OCI-M2 (cell line): ENCODE results near the gene PRR23E.

Source experiments
- DNase-seq: peaks from one replicate; lab custom pipeline; 2025; ENCODE audit not compliant: unreplicated experiment; lab: John Stamatoyannopoulos, UW

PRR23E gene

GRCh38 chr3:127183931-127184869 lies 8.7 kb upstream of the PRR23E start:
- no peak for DNase-seq

GRCh38 chr3:127184870-127185216 lies 8.1 kb upstream of the PRR23E start:
- no peak for DNase-seq

GRCh38 chr3:127185268-127185667 lies 7.7 kb upstream of the PRR23E start:
- no peak for DNase-seq

DNA sequence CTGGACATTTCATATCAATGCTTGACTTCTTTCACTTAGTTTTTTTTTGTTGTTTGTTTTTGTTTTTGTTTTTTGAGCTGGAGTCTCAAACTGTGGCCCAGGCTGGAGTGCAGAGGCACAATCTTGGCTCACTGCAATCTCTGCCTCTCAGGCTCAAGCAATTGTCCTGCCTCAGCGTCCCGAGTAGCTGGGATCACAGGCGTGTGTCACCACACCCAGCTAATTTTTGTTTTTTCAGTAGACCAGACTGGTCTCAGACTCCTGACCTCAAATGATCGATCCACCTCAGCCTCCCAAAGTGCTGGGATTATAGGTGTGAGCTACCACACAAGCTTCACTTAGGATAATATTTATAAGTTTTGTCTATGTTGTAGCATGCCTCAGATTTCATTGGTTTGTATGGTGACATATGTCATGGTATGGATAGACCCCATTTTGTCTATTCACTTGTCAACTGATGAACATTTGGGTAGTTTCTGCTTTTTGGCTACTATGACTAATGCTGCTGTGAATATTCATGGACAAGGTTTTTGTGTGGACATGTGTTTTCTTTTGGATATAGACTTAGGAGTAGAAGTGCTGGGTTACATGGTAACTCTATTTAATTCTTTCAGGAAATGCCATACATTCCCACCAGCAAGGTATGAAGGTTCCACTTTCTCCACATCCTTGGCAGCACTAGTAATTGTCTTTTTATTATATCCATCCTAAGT lies 6.8 kb upstream of the PRR23E start:
- no peak for DNase-seq

GRCh38 chr3:127187316-127187715 lies 5.6 kb upstream of the PRR23E start:
- DNase-seq: no peak

DNA sequence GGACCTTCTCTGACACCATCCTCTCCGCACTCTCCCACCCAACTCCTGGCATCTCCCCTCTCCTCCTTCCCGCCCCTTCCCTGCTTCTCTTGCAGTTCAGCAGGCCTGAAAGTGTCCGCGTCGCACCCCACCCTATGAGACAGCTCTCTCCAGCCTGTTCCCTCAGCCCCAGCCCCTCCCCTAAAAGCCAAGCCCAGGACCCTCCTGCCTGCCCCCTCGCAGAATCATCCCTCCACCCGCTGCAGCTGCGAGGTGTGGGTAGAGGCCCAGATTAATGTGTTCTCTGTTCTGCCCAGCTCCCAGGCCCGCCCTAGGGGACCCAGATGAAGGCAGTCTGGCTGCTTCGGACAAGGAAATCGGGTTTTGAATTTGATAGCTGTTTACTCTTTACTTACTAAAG lies 410 bp downstream of the PRR23E start:
- no peak for DNase-seq

DNA sequence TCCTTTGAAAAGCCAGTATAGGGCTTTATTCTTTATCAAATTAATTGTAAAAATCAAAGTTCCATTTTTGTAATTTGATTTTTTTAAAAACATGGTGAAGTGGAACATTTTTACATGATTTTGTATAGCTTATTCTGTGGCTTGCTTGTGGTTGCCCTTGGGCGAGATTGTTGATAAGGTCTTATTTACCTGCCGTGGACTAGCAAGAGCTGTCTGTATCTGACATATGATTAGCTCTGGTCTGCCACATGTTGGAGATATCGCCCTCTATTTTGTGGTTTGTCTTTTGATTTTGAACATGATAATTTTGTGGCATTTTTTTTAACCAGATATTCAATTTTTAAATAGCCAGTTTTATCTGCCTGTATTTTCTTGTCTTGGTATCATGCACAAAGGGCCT lies 844 bp downstream of the PRR23E start:
- DNase-seq: no peak

DNA sequence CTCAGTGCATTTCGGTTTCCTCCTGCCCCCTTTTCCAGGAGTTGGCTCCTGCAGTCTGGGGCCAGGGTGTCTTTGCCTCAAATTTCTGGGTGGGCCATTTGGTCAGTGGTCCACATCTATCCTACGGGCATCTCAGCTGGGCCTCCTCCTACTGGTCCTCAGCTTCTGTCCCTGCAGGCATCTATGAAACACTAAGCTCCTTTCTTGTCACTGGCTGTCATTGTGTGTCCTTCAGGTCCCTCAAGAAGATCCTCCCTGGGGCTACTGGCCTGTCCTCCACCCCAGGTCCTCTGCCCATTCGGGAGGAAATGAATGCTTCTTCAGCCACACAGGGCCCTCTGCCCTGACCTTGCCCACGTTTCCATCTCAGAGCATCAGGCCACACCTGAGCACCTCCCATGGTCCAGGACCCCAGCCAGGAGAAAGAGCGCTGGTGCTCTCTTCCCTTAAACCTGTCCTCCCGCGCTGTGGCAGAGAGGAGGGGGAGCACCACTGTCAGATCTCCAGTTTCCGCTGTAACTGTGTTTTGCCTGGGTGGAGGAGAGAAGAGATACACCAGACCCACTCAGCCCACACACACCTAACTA lies 1.8 kb downstream of the PRR23E start:
- no peak for DNase-seq

GRCh38 chr3:127195417-127195816 lies 2.5 kb downstream of the PRR23E start:
- DNase-seq: no peak

DNA sequence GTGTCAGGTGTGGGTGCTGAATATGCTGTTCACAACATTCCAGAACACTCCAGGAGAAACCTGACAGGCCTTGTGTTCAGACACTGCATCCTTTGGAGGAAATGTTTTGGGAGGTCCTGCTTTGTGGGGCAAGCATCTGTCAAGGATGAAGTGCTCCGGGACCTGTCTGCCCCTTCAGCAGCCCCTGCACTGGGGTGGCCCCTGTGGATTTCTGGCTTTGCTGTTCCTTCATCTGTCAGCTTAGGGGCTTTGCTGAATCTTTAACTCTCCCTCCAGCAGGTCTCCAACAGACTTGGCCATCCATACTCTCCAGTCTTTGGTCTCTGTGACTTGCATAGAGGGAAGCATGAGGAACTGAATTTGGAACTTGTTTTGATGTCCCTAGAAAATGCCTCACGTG lies 3.1 kb downstream of the PRR23E start:
- DNase-seq: no peak

DNA sequence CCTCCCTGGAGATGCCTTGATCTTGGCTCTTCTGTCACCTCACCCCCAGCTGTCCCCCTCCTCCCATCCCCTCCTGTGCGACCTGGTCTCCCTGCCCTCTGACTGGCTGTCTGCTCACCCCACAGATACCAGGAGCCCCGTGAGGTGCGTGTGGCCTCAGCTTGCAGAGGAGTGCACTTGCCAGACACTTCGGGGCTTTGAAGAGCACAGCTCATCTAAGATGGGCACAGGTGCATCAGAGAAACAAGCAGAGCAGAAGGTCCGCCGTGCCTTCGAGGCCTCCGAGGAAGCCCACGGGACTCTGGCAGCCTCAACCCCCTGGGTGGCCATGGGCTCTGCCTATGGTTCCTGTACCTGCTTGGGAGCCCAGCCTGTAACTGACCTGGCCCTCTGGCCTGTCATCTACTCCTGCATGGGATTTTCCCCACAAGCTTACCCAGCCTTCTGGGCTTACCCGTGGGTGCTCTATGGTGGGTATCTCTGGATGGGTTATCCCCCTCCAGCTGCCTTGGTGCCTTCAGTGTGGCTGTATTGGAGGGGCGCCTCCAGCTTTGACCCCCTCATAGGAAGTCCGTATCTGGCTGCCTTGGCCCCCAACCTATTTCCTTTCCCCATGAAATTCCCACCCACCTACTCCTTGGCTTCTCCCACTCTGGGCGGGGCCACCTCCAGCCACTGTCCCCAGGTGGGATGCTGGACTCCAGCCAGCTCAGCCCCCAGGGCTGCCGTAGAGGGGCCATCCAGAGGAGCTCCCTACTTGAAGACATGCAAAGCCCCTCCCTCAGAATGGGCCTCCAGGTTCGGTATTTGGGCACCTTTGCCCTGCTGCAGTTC lies 3.8 kb downstream of the PRR23E start:
- no peak for DNase-seq

DNA sequence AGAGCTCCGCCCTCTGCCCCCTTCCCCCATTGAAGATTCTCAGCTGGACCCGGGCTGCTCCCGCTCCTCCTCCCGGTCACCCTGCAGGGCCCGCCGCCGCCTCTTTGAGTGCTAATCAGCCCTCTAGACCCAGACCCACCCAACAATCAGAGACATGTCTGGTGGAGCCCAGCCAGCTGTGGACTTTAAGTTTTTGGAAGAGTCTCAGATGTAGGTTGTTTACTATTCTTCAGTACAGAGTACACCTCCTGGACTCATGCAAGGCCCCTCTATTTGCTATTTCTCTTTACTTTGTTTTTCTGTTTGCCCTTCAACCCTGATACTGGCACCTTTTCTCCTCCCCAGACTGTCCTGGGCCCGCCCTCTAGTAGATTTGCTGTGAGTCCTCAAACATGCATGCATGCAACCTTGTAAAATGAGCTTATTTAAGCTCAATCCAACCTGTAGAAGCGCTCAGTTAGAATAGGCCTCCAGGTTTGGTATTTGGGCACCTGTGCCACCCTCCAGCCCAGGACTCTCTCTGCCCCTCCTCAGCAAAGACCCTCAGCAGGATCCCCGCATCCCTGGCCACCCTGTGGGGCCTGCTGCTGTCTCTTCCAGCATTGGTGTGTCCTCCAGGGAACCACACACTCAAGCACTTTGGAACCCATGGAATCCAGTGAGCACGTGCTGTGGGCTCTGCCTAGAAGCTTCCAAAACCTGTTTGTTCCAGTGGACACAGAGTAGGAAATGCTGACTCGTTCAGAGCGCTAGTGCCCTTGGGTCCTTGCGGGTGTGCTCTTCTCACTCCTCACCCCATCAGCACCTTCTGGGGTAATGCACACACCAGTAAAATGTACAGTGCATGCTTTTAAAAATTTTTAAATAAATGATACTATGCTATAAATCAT lies 4.6 kb downstream of the PRR23E start:
- DNase-seq: no peak

- DNase-seq: no peak
These were observed 7.3 kb downstream of the PRR23E start for GRCh38 chr3:127200086-127200691.

- no peak for DNase-seq
These were observed 10.1 kb downstream of the PRR23E start for GRCh38 chr3:127203024-127203423.

DNA sequence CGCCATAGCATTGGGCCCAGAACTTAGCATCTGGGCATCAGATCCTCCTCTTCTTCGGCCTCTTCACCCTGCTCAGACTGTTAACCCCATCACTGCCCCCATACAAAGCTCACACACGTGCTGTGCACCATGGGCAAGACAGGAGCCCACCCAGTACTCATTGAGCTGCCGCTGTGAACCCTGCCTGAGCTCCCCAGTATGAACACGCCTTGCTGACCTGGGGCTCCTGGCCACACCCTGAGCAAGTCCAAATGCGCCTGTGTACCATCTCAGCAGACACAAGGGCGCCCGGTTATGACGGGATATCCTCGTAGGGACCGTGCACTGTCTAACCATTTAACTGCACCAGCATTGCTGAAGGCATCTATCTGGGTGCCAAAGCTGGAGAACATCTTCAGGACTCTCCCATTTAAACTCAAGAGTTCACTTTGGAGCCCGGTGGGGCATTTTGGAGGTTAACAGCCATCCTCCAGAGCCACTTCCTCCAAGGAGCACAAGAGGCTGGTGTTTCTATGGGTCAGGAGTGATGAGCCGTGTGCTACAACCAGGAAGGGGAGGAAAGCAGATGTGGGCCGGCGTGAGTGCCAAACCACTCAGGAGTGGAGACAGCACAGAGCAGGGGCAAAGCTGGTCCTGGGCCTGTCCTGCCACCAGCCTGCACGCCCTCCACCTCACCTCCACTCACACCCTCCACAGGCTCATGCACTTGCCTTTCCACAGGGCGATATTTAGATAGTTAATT lies 12.1 kb downstream of the PRR23E start:
- DNase-seq: no peak

- DNase-seq: no peak
These were observed 13.2 kb downstream of the PRR23E start for GRCh38 chr3:127206154-127206553.

- DNase-seq: no peak
These were observed 13.9 kb downstream of the PRR23E start for GRCh38 chr3:127206611-127207516.
